ENCODE measurements around the gene NAPG.

- TF ChIP-seq EZH2 (IDR thresholded peaks at IDR 0.05; ENCODE audit: borderline replicate concordance, low read depth, low read length, poor library complexity, severe bottlenecking) (no peak), CTCF (conservative IDR thresholded peaks at IDR 0.05; ENCODE audit: low read depth, low read length) (no peak)
Measured at GRCh38 chr18:10526561-10526949, 728 bp downstream of the NAPG start.
